ENCODE data around the gene IQSEC1. TPM values are rescaled to one million over a fixed set of nuclear protein-coding genes. Genes with fewer than 3 reads are reported as not detected.
A peak's percentile ranks its signal among the peaks of the same experiment; 100 is the strongest.

Gene IQSEC1
- total and polyA plus RNA-seq, 9 of the 15 experiments (the other 6 are each of a cell fraction or from before 2014, with no cell fraction given), result 0.56 to 39.0 (median 6.8) TPM

- TF ChIP-seq ZBTB11 (CRISPR knock-in tag; IDR thresholded peaks at IDR 0.05) (no peak), HOMEZ (CRISPR knock-in tag; IDR thresholded peaks at IDR 0.05) (no peak), MCM7 (IDR thresholded peaks at IDR 0.05) (no peak), SNAPC5 (CRISPR knock-in tag; IDR thresholded peaks at IDR 0.05) (no peak), SMARCA4 (IDR thresholded peaks at IDR 0.05) (0 out of 2 replicates have a peak, but pooled peaks have one; percentile 32), HNRNPL (IDR thresholded peaks at IDR 0.05; ENCODE audit: low read depth, low read length) (no peak), ZNF699 (CRISPR knock-in tag; IDR thresholded peaks at IDR 0.05; ENCODE audit: insufficient replicate concordance) (no peak), SIRT6 (IDR thresholded peaks at IDR 0.05; ENCODE audit: low read depth, low read length) (no peak), POLR2B (IDR thresholded peaks at IDR 0.05; ENCODE audit: low read depth, partially characterized antibody) (no peak), THRA (IDR thresholded peaks at IDR 0.05) (no peak), THRAP3 (IDR thresholded peaks at IDR 0.05; ENCODE audit: borderline replicate concordance) (no peak), BCL6 (CRISPR knock-in tag; IDR thresholded peaks at IDR 0.05) (no peak), ELK3 (CRISPR knock-in tag; IDR thresholded peaks at IDR 0.05) (no peak), HNRNPH1 (optimal IDR thresholded peaks at IDR 0.05; ENCODE audit: low read depth, low read length) (no peak), HDAC3 (IDR thresholded peaks at IDR 0.05; ENCODE audit: borderline replicate concordance, partially characterized antibody) (no peak), TARDBP (IDR thresholded peaks at IDR 0.05) (no peak), MITF (IDR thresholded peaks at IDR 0.05) (no peak), GATAD2B (IDR thresholded peaks at IDR 0.05; ENCODE audit: borderline replicate concordance) (no peak), CXXC5 (CRISPR knock-in tag; IDR thresholded peaks at IDR 0.05) (peak; percentile 24; the same call in 1 of the 2 replicates)
These were observed 181.0 kb downstream of the IQSEC1 start (continued) for GRCh38 chr3:12891985-12892839.
